NT2/D1 (cell line): ENCODE measurements around the gene SATB2.

ENCODE experiments used
- SUZ12 ChIP-seq: IDR thresholded peaks from 2 replicates; pipeline ENCODE4 v1.6.1; 2011; ENCODE audit not compliant: insufficient read length, insufficient read depth; ENCODE audit errors: extremely low read depth
- YY1 ChIP-seq: IDR thresholded peaks from 2 replicates; pipeline ENCODE4 v1.6.1; 2011; ENCODE audit not compliant: insufficient read length, insufficient read depth
- ZNF274 ChIP-seq: IDR thresholded peaks from 2 replicates; pipeline ENCODE4 v1.6.1; 2011; ENCODE audit warnings: mild to moderate bottlenecking, low read depth, low read length

DNA sequence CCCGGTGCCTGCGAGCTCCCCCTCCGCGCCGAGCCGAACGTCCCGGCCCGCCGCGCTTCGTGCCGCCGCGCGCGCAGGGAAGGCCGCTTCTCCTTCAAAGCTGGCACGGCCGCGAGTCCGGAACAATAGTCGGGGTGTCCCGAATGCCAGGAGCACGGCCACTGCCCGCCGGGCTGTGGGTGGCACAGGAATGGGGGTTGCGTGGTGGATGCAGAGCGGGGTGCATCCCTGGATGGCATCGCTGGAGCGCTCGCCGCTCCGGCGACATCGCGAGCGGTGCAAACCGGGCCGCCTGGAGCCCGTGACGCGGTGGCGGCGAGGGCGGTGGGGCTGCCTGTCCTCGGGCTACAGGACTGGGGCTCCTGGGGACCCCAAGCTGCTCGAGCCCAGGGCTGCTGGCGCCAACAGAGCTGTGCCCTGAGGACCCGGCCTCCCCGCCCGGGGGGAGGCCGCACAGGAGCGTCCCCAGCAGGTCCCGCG is 1.1 kb upstream of the SATB2 start:
- no peak for TF ChIP-seq SUZ12
- TF ChIP-seq YY1: no peak
- no peak for TF ChIP-seq ZNF274
